HEK293T (cell line): ENCODE data around the gene SLC25A30.

Experiments
- ARNT ChIP-seq: fragments of 450-650 bp; IDR thresholded peaks from 2 replicates; pipeline ENCODE4 v1.6.1; 2017; ENCODE audit warnings: mild to moderate bottlenecking
- BHLHE40 ChIP-seq: fragments of 450-650 bp; IDR thresholded peaks from 2 replicates; pipeline ENCODE4 v1.6.1; 2016; ENCODE audit warnings: mild to moderate bottlenecking, moderate library complexity, borderline replicate concordance
- CTBP1 ChIP-seq: fragments of 450-650 bp; IDR thresholded peaks from 2 replicates; pipeline ENCODE4 v1.6.1; 2016; ENCODE audit warnings: borderline replicate concordance
- FOXM1 ChIP-seq: fragments of 450-650 bp; IDR thresholded peaks from 2 replicates; pipeline ENCODE4 v1.6.1; 2017; ENCODE audit warnings: mild to moderate bottlenecking, borderline replicate concordance
- HDGF ChIP-seq: fragments of 450-650 bp; IDR thresholded peaks from 2 replicates; pipeline ENCODE4 v1.6.1; 2017; ENCODE audit warnings: antibody characterized with exemption, borderline replicate concordance
- NFRKB ChIP-seq: fragments of 450-650 bp; IDR thresholded peaks from 2 replicates; pipeline ENCODE4 v1.6.1; 2016; ENCODE audit warnings: mild to moderate bottlenecking, moderate library complexity
- SP1 ChIP-seq: fragments of 450-650 bp; IDR thresholded peaks from 2 replicates; pipeline ENCODE4 v1.6.1; 2017
- TARDBP ChIP-seq: fragments of 450-650 bp; IDR thresholded peaks from 2 replicates; pipeline ENCODE4 v1.6.1; 2016

- TF ChIP-seq ARNT: no peak
- TF ChIP-seq TARDBP: no peak
- no peak for TF ChIP-seq FOXM1
- no peak for TF ChIP-seq SP1
- no peak for TF ChIP-seq CTBP1
- no peak for TF ChIP-seq BHLHE40
- TF ChIP-seq NFRKB: no peak
- no peak for TF ChIP-seq HDGF
Measured at GRCh38 chr13:45356966-45357672, 61.1 kb downstream of the SLC25A30 start.
